HG02623 (cell line): ENCODE results near the gene AIG1.

ENCODE experiments used
- ATAC-seq: cut with Tn5 transposase; IDR thresholded peaks from one replicate; pipeline ENCODE4 v1.9.1; 2021; ENCODE audit warnings: moderate library complexity; ENCODE audit not compliant: unreplicated experiment

AIG1 gene

GRCh38 chr6:143261899-143262436, 201.3 kb downstream of the AIG1 start:
- no peak for ATAC-seq

- ATAC-seq = peak; percentile 43
Measured at GRCh38 chr6:143262859-143263258, 202.2 kb downstream of the AIG1 start.

- ATAC-seq = no peak
Measured at GRCh38 chr6:143264379-143264778, 203.7 kb downstream of the AIG1 start.

GRCh38 chr6:143264986-143265764, 204.5 kb downstream of the AIG1 start:
- no peak for ATAC-seq

GRCh38 chr6:143267760-143268159, 207.1 kb downstream of the AIG1 start:
- ATAC-seq = no peak

GRCh38 chr6:143268439-143268838, 207.8 kb downstream of the AIG1 start:
- ATAC-seq = no peak

- ATAC-seq = no peak
Measured at GRCh38 chr6:143270026-143270425, 209.3 kb downstream of the AIG1 start.

GRCh38 chr6:143271024-143271423, 210.3 kb downstream of the AIG1 start:
- no peak for ATAC-seq

GRCh38 chr6:143276436-143276835, 215.7 kb downstream of the AIG1 start:
- peak; percentile 99 for ATAC-seq

GRCh38 chr6:143279385-143279784, 218.7 kb downstream of the AIG1 start:
- ATAC-seq = no peak

GRCh38 chr6:143283887-143284645, 223.4 kb downstream of the AIG1 start:
- no peak for ATAC-seq

GRCh38 chr6:143286251-143286795, 225.6 kb downstream of the AIG1 start:
- no peak for ATAC-seq

GRCh38 chr6:143288923-143289322, 228.2 kb downstream of the AIG1 start:
- ATAC-seq = no peak

- no peak for ATAC-seq
Measured at GRCh38 chr6:143290206-143290605, 229.5 kb downstream of the AIG1 start.

- no peak for ATAC-seq
Measured at GRCh38 chr6:143293523-143293922, 232.8 kb downstream of the AIG1 start.

- ATAC-seq = no peak
Measured at GRCh38 chr6:143294265-143294860, 233.7 kb downstream of the AIG1 start.

GRCh38 chr6:143295932-143296331, 235.2 kb downstream of the AIG1 start:
- no peak for ATAC-seq

- ATAC-seq = no peak
Measured at GRCh38 chr6:143298071-143298470, 237.4 kb downstream of the AIG1 start.

GRCh38 chr6:143299253-143300166, 238.8 kb downstream of the AIG1 start:
- ATAC-seq = peak; percentile 67

- ATAC-seq = no peak
Measured at GRCh38 chr6:143301188-143301587, 240.5 kb downstream of the AIG1 start.
